Adrenal gland (tissue), 5 donors: ENCODE data around the gene NKX1-2.

Experiments used
- CTCF ChIP-seq, 6 experiments: fragments of 450-650 bp in 4 of 6; fragments of 200-600 bp in 2 of 6; sonication (generic) in 1 of 6; IDR thresholded peaks; 1 replicate in 5 of 6; 2 replicates in 1 of 6; pipeline versions ENCODE4 v1.5.1 to v1.8.0; 2016 to 2021; ENCODE audit warnings: antibody characterized with exemption in 6 of 6, mild to moderate bottlenecking in 2 of 6, moderate library complexity in 1 of 6
- POLR2A ChIP-seq, 2 donors: fragments of 450-650 bp; IDR thresholded peaks; one replicate each; pipeline ENCODE4 v1.6.1; 2017; ENCODE audit warnings: antibody characterized with exemption in 2 of 2, mild to moderate bottlenecking in 2 of 2, moderate library complexity in 1 of 2
- donor health status: DM: no; HTN: no; CAD: no.

- TF ChIP-seq CTCF (IDR thresholded peaks at IDR 0.05) (no peak), POLR2A (IDR thresholded peaks at IDR 0.05) (no peak)
Measured at GRCh38 chr10:124491105-124491504, 41.3 kb upstream of the NKX1-2 start.
